Endothelial cell of umbilical vein (primary cell): ENCODE results near the gene GRID1.

ENCODE experiments used
- EZH2 ChIP-seq: IDR thresholded peaks from 2 replicates; pipeline ENCODE4 v1.6.1; 2012; ENCODE audit warnings: borderline replicate concordance, low read depth, mild to moderate bottlenecking, moderate library complexity, low read length, inconsistent platforms; ENCODE audit not compliant: severe bottlenecking
- FOS ChIP-seq: IDR thresholded peaks from 2 replicates; pipeline ENCODE4 v1.6.1; 2011; ENCODE audit warnings: mild to moderate bottlenecking, low read length, moderate library complexity, borderline replicate concordance; ENCODE audit not compliant: insufficient read depth
- GATA2 ChIP-seq: IDR thresholded peaks from 2 replicates; pipeline ENCODE4 v1.7.0; 2011; ENCODE audit warnings: low read depth, mild to moderate bottlenecking, moderate library complexity, mixed read lengths, low read length; ENCODE audit not compliant: insufficient read length, insufficient read depth
- MYC ChIP-seq: IDR thresholded peaks from one replicate; pipeline ENCODE4 v1.6.1; 2011; ENCODE audit warnings: mild to moderate bottlenecking, low read depth, low read length
- POLR2A ChIP-seq: IDR thresholded peaks from 2 replicates; pipeline ENCODE4 v1.6.1; 2012; ENCODE audit warnings: low read depth, mild to moderate bottlenecking, control low read depth, low read length
- TF ChIP-seq, protein P1 (sequence below), 2 donors: IDR thresholded peaks; 1 replicate in 1 of 2; 2 replicates in 1 of 2; pipeline ENCODE4 v1.5.1; 2011; ENCODE audit warnings: low read length in 2 of 2, mild to moderate bottlenecking in 2 of 2, moderate library complexity in 2 of 2, control low read depth in 1 of 2, inconsistent platforms in 1 of 2, low read depth in 1 of 2; ENCODE audit not compliant: insufficient read depth in 1 of 2; ENCODE audit errors: extremely low read depth in 1 of 2
- TF ChIP-seq, protein P2 (sequence below): IDR thresholded peaks from 2 replicates; pipeline ENCODE4 v1.6.1; 2011; ENCODE audit not compliant: insufficient read depth, insufficient read length

DNA sequence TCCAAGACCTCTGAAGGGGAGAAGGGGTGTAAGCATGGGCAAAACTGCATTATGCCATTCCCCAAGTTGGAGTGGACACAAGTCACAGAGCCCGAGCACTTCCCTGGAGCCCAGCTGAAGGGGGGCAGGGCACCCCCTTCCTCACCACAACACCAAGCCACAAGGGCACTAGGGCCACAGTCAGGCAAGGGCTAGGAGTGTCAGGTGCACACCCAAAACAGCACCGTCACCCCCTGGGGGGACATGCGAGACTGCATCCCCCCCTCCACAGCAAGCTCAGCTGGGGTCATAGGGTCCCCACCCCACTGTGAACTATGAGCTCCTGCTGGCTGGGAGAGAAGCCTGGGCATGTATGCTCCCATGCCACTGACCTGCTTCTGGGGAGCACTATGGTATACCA is 143.9 kb downstream of the GRID1 start:
- TF ChIP-seq EZH2: no peak
- TF ChIP-seq, protein P1, sequence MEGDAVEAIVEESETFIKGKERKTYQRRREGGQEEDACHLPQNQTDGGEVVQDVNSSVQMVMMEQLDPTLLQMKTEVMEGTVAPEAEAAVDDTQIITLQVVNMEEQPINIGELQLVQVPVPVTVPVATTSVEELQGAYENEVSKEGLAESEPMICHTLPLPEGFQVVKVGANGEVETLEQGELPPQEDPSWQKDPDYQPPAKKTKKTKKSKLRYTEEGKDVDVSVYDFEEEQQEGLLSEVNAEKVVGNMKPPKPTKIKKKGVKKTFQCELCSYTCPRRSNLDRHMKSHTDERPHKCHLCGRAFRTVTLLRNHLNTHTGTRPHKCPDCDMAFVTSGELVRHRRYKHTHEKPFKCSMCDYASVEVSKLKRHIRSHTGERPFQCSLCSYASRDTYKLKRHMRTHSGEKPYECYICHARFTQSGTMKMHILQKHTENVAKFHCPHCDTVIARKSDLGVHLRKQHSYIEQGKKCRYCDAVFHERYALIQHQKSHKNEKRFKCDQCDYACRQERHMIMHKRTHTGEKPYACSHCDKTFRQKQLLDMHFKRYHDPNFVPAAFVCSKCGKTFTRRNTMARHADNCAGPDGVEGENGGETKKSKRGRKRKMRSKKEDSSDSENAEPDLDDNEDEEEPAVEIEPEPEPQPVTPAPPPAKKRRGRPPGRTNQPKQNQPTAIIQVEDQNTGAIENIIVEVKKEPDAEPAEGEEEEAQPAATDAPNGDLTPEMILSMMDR (IDR thresholded peaks at IDR 0.05; ENCODE audit: extremely low read depth in 1 of 2, insufficient read depth in 1 of 2, low read depth in 1 of 2, low read length in 2 of 2): no peak
- no peak for TF ChIP-seq POLR2A
- TF ChIP-seq, protein P2, sequence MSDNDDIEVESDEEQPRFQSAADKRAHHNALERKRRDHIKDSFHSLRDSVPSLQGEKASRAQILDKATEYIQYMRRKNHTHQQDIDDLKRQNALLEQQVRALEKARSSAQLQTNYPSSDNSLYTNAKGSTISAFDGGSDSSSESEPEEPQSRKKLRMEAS: no peak
- no peak for TF ChIP-seq GATA2
- TF ChIP-seq MYC: no peak
- no peak for TF ChIP-seq FOS
